OCI-LY3 (cell line): ENCODE data around the gene MEX3B.

Source experiments
- EZH2phosphoT487 ChIP-seq: fragments of 200-600 bp; shearing (Covaris generic); IDR thresholded peaks from 2 replicates; pipeline ENCODE4 v1.6.1; 2018; ENCODE audit warnings: antibody characterized with exemption, mixed run types, low read depth
- TF ChIP-seq, protein P1 (sequence below): fragments of 200-600, 300-600 bp; sonication (generic); IDR thresholded peaks from 2 replicates; pipeline ENCODE4 v1.5.1; 2014; ENCODE audit warnings: antibody characterized with exemption, low read length, low read depth

DNA sequence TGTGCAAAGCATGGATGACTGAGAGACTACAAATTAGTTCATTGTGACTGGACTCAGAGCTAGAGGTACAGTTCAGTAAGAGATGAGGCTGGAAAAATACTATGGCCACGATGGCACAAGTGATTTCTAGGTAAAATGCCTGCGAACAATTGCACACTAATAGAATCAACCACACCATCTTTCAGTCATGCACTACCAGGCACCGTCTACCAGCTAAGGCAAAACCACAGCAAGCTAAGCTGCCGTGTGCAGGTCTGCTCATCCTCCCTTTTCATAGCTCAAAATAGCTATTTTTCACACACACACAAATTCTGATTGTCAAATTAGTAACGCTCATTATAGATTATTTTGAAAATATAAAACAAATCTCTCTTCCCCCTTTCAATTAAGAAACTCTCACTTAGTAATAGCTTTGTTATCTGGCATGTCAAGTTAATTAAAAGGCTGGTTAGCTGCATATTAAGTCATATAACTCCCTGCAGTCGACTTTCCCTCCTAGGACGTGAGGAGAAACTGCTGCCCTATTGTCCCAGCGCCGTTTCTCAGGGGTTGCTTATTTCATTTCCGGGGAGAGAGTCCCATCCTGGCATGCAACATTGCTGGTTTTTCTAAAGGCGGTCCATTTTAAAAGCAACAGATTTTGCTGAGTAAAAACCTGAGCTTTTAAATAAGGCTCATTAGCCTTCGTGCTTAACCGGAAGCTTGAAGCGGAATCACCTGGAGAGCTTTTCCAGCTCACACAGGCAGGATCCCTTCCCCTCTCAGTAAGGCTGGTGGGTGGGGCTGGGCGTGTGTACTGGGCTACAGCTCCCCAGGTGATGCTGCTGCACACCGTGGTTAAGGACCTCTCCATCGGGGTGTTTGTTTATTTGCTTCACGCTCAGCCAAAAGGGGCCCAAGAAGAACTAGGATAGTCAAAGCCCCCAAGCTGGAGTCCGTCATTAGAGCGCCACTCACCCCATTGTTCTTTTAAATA, 16.9 kb upstream of the MEX3B start:
- TF ChIP-seq, protein P1, sequence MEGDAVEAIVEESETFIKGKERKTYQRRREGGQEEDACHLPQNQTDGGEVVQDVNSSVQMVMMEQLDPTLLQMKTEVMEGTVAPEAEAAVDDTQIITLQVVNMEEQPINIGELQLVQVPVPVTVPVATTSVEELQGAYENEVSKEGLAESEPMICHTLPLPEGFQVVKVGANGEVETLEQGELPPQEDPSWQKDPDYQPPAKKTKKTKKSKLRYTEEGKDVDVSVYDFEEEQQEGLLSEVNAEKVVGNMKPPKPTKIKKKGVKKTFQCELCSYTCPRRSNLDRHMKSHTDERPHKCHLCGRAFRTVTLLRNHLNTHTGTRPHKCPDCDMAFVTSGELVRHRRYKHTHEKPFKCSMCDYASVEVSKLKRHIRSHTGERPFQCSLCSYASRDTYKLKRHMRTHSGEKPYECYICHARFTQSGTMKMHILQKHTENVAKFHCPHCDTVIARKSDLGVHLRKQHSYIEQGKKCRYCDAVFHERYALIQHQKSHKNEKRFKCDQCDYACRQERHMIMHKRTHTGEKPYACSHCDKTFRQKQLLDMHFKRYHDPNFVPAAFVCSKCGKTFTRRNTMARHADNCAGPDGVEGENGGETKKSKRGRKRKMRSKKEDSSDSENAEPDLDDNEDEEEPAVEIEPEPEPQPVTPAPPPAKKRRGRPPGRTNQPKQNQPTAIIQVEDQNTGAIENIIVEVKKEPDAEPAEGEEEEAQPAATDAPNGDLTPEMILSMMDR = no peak
- TF ChIP-seq EZH2phosphoT487 = no peak
